GM12878 (cell line): Measurements from ENCODE around the gene CACUL1. TPM values are rescaled to one million over a fixed set of nuclear protein-coding genes. Genes with fewer than 3 reads are reported as not detected.
A peak's percentile ranks its signal among the peaks of the same experiment; 100 is the strongest.

Experiments used
- ATAC-seq: fragments of 200-7000 bp; cut with Tn5 transposase; 3 replicates; pipeline ENCODE4 v1.9.1; 2020; ENCODE audit warnings: mild to moderate bottlenecking, moderate library complexity
- BruUV-seq: library from RNA; stranded (reverse); fragments of 400-500 nt; replicated peaks from 2 replicates; lab custom pipeline; 2021; lab: Mats Ljungman, UMichigan
- CTCF ChIA-PET: fragments of 300-600 bp; sonication (Branson Sonifier 250); formaldehyde crosslinking; extraction: SDS; loops from one replicate; lab custom pipeline; 2021; ENCODE audit warnings: inconsistent platforms; lab: Yijun Ruan, JAX
- POLR2A ChIA-PET: fragments of 350-600 bp; formaldehyde crosslinking; extraction: SDS; loops from one replicate; lab custom pipeline; 2021; ENCODE audit warnings: inconsistent platforms; lab: Charles Lee
- RAD21 ChIA-PET: fragments of 300-600 bp; sonication (Branson Sonifier 250); formaldehyde crosslinking; loops from one replicate; lab custom pipeline; 2023; ENCODE audit warnings: antibody characterized with exemption; ENCODE audit not compliant: unreplicated experiment; lab: Charles Lee
- SMC1A ChIA-PET: fragments of 300-600 bp; sonication (Branson Sonifier 250); formaldehyde crosslinking; loops from one replicate; lab custom pipeline; 2023; ENCODE audit not compliant: unreplicated experiment, uncharacterized antibody; lab: Charles Lee
- DNase-seq: peaks from one replicate; pipeline ENCODE4 v3.0.0-alpha.2; 2011; ENCODE audit warnings: low read depth, low spot score
- FAIRE-seq: peaks from 3 replicates; lab custom pipeline; 2011; peaks lifted over from hg19 to GRCh38; lab: Jason Lieb, UNC
- H2AFZ ChIP-seq: 2 replicates; pipeline ENCODE4 v1.6.0; 2011; ENCODE audit warnings: low read depth, low read length, control low read depth; ENCODE audit not compliant: control insufficient read depth
- H3K27ac ChIP-seq: 2 replicates; pipeline ENCODE4 v1.5.1; 2011; ENCODE audit warnings: control low read depth; ENCODE audit not compliant: control insufficient read depth, insufficient read depth
- H3K27me3 ChIP-seq, 2 experiments: replicated peaks in 1 of 2; 2 replicates each; pipeline versions ENCODE4 v1.6.0 to v1.6.1; 2011; ENCODE audit warnings: low read length in 1 of 2; ENCODE audit not compliant: control insufficient read depth in 2 of 2, insufficient read depth in 2 of 2
- H3K36me3 ChIP-seq, 2 experiments: 2 replicates each; pipeline ENCODE4 v1.5.1; 2011; ENCODE audit warnings: low read length in 1 of 2; ENCODE audit not compliant: control insufficient read depth in 2 of 2, insufficient read depth in 2 of 2
- H3K4me1 ChIP-seq: 2 replicates; pipeline ENCODE4 v1.6.1; 2011; ENCODE audit warnings: mild to moderate bottlenecking, low read length, moderate library complexity, mixed read lengths; ENCODE audit not compliant: control insufficient read depth, insufficient read depth
- H3K4me2 ChIP-seq: 2 replicates; pipeline ENCODE4 v1.6.0; 2011; ENCODE audit warnings: control low read depth; ENCODE audit not compliant: control insufficient read depth, insufficient read depth
- H3K4me3 ChIP-seq: fragments of 200-600 bp; sonication (generic); 2 replicates; pipeline ENCODE4 v1.5.1; 2016
- H3K79me2 ChIP-seq: 2 replicates; pipeline ENCODE4 v1.6.0; 2011; ENCODE audit warnings: low read length; ENCODE audit not compliant: control insufficient read depth, insufficient read depth
- H3K9ac ChIP-seq: 2 replicates; pipeline ENCODE4 v1.8.0; 2011; ENCODE audit warnings: low read length, control low read depth, mixed read lengths; ENCODE audit not compliant: control insufficient read depth, insufficient read depth
- H3K9me3 ChIP-seq: replicated peaks from 3 replicates; pipeline ENCODE4 v1.5.1; 2011; ENCODE audit warnings: mild to moderate bottlenecking, low read length; ENCODE audit not compliant: control insufficient read depth, insufficient read depth
- H4K20me1 ChIP-seq: 2 replicates; pipeline ENCODE4 v1.6.0; 2011; ENCODE audit not compliant: control insufficient read depth, insufficient read depth
- ATF7 ChIP-seq: fragments of 450-650 bp; IDR thresholded peaks from 2 replicates; pipeline ENCODE4 v1.6.1; 2016; ENCODE audit warnings: low read depth, mild to moderate bottlenecking
- CHD4 ChIP-seq: fragments of 200-600 bp; sonication (generic); IDR thresholded peaks from 2 replicates; pipeline ENCODE4 v1.6.1; 2016; ENCODE audit warnings: mild to moderate bottlenecking
- ELK1 ChIP-seq: IDR thresholded peaks from 2 replicates; pipeline ENCODE4 v1.6.1; 2012; ENCODE audit warnings: low read depth, low read length, improper control_type of control experiment
- GABPA ChIP-seq: IDR thresholded peaks from 2 replicates; pipeline ENCODE4 v1.6.1; 2014; ENCODE audit warnings: antibody characterized with exemption, low read depth, mild to moderate bottlenecking, inconsistent platforms
- JUNB ChIP-seq: IDR thresholded peaks from 2 replicates; pipeline ENCODE4 v1.6.1; 2016; ENCODE audit warnings: antibody characterized with exemption, mild to moderate bottlenecking
- MEF2A ChIP-seq: IDR thresholded peaks from 2 replicates; pipeline ENCODE4 v1.6.1; 2011; ENCODE audit warnings: low read depth, mild to moderate bottlenecking, low read length, moderate library complexity; ENCODE audit not compliant: insufficient read depth
- MTA3 ChIP-seq: IDR thresholded peaks from 2 replicates; pipeline ENCODE4 v1.6.1; 2012; ENCODE audit warnings: low read length, inconsistent platforms, borderline replicate concordance
- RELB ChIP-seq: fragments of 450-650 bp; IDR thresholded peaks from 2 replicates; pipeline ENCODE4 v1.6.1; 2017; ENCODE audit warnings: low read depth, mild to moderate bottlenecking, moderate library complexity
- RUNX3 ChIP-seq: IDR thresholded peaks from 2 replicates; pipeline ENCODE4 v1.6.1; 2012; ENCODE audit warnings: low read length, inconsistent platforms
- SMAD5 ChIP-seq: IDR thresholded peaks from 2 replicates; pipeline ENCODE4 v1.6.1; 2016; ENCODE audit warnings: antibody characterized with exemption, low read depth
- ZBTB11 ChIP-seq: fragments of 450-650 bp; formaldehyde crosslinking; IDR thresholded peaks from 2 replicates; pipeline ENCODE4 v1.5.0; 2022; ENCODE audit warnings: mild to moderate bottlenecking, missing genetic modification characterization
- ZBTB33 ChIP-seq: fragments of 450-650 bp; IDR thresholded peaks from 2 replicates; pipeline ENCODE4 v1.6.1; 2017; ENCODE audit warnings: mild to moderate bottlenecking
- ZNF24 ChIP-seq: fragments of 450-650 bp; IDR thresholded peaks from 2 replicates; pipeline ENCODE4 v1.6.1; 2017; ENCODE audit warnings: antibody characterized with exemption, mild to moderate bottlenecking
- ZNF384 ChIP-seq: IDR thresholded peaks from 2 replicates; pipeline ENCODE4 v1.6.1; 2012; ENCODE audit warnings: low read depth, mild to moderate bottlenecking, low read length, improper control_type of control experiment, borderline replicate concordance
- WGBS: methylation state at CpG from one replicate; pipeline ENCODE4 v1.1.6; 2016; ENCODE audit warnings: low lambda C conversion rate; ENCODE audit not compliant: insufficient replicate concordance, insufficient coverage; ENCODE audit errors: missing lambda C conversion rate; 5-methylcytosine and 5-hydroxymethylcytosine counted together
- in situ Hi-C: fragments of 300-500 bp; cut with MboI; formaldehyde crosslinking; loops from 9 replicates; pipeline ENCODE4 v1.14.3; 2018; ENCODE audit warnings: mixed read lengths
- intact Hi-C: fragments of 100-400 bp; cut with micrococcal nuclease; formaldehyde crosslinking; loops from one replicate; pipeline ENCODE4 v1.14.2; 2022; ENCODE audit not compliant: unreplicated experiment
- polyA plus RNA-seq, 11 experiments: library from polyadenylated mRNA; depleted of rRNA in 4 of 11; unstranded in 6 of 11; stranded (reverse) in 5 of 11; fragments of >200 nt; fragmentation: Nextera tagmentation in 4 of 11; fragmentation: Illumina TruSeq in 1 of 11; extraction: Ambion mirVana in 4 of 11; extraction: Trizol in 1 of 11; gene quantifications; 1 replicate in 1 of 11; 2 replicates in 10 of 11; pipeline versions ENCODE4 v1.2.1 to v1.2.3, GENCODE V29; 2011 to 2016; ENCODE audit warnings: inconsistent platforms in 2 of 11, missing spikeins in 2 of 11, low read depth in 1 of 11
- total RNA-seq, 4 experiments: library from RNA; depleted of rRNA in 3 of 4; stranded (reverse); fragments of >200 nt in 3 of 4; fragmentation: Illumina TruSeq in 1 of 4; extraction: Trizol in 1 of 4; gene quantifications; 2 replicates each; pipeline versions ENCODE4 v1.2.1 to v1.2.3, GENCODE V29; 2013 to 2021

CACUL1 gene
- total and polyA plus RNA-seq, 10 of the 15 experiments (the other 5 are each of a cell fraction or from before 2014, with no cell fraction given) = 7.4 to 23.2 (median 13.0) TPM

GRCh38 chr10:118729641-118730258 is 25.0 kb downstream of the CACUL1 start:
- no peak overlapping the region for H3K9ac ChIP-seq
- no peaks in the 10 kb centered on the region for H3K27me3 ChIP-seq
- H2AFZ ChIP-seq = no peak overlapping the region
- peak overlapping the region; percentile 32; the same call in 1 of the 2 replicates for H3K27ac ChIP-seq
- peak overlapping the region; percentile 28 for H3K4me2 ChIP-seq
- POLR2A ChIA-PET = interaction anchor here (0.6 kb wide), 2 partner anchors 24 to 172 kb away, joined by 3 read pairs; no protein-coding TSS in a partner anchor
- H4K20me1 ChIP-seq = 0 out of 2 replicates have a peak, but pooled peaks cover 3% of the 10 kb centered on the region
- peak; percentile 45 for DNase-seq
- RAD21 ChIA-PET = interaction anchor here (0.7 to 4.7 kb wide), 2 partner anchors 23 to 25 kb away, joined by 3 to 16 read pairs; partner anchors contain the start of gene CACUL1
- peaks cover 37% of the 10 kb centered on the region for H3K79me2 ChIP-seq
- intact Hi-C loops = no loop called here
- H3K9me3 ChIP-seq = no peaks in the 10 kb centered on the region
- in situ Hi-C loops = loop anchor here (5.0 kb wide), 1 partner anchor 162 kb away; no protein-coding TSS in a partner anchor
- peak; percentile 91 for FAIRE-seq
- CTCF ChIA-PET = interaction anchor here (1.0 to 1.4 kb wide), 3 partner anchors 9 to 12 kb away, joined by 3 to 4 read pairs (median 3); no protein-coding TSS in a partner anchor
- H3K36me3 ChIP-seq = peaks cover 0 to 2% of the 10 kb centered on the region in 2 experiments; a peak in 3 of 4 replicates
- WGBS = 46% methylated on average over 2 of the region's 2 CpGs
- ATAC-seq = peak; percentile 81
- no peak overlapping the region for H3K4me3 ChIP-seq
- no TSS peak for BruUV-seq
- H3K4me1 ChIP-seq = peaks cover 23% of the 10 kb centered on the region
- SMC1A ChIA-PET = interaction anchor here (1.4 to 2.1 kb wide), 3 partner anchors 10 to 23 kb away, joined by 3 to 7 read pairs (median 5); no protein-coding TSS in a partner anchor
- TF ChIP-seq JUNB (peak; percentile 30; the same call in 1 of the 2 replicates), ZBTB11 (no peak), MEF2A (0 out of 2 replicates have a peak, but pooled peaks have one; percentile 26), ZNF384 (no peak), SMAD5 (no peak), ZNF24 (no peak), GABPA (0 out of 2 replicates have a peak, but pooled peaks have one; percentile 29), ELK1 (no peak), MTA3 (no peak), CHD4 (no peak), RUNX3 (no peak; the same call in 1 of the 2 replicates), RELB (no peak), ATF7 (peak; percentile 67), ZBTB33 (no peak)
